NCI-H2081 (cell line): ENCODE measurements around the gene ZNF133.
"Not testable (repeated sequence)": the region's sequence is repeated elsewhere in the genome, so short reads cannot be mapped to it uniquely, and the experiment has no call there.

Experiments used
- DNase-seq, 2 experiments: peaks; one replicate each; lab custom pipeline; 2025; lab: John Stamatoyannopoulos, UW

Gene ZNF133

DNA sequence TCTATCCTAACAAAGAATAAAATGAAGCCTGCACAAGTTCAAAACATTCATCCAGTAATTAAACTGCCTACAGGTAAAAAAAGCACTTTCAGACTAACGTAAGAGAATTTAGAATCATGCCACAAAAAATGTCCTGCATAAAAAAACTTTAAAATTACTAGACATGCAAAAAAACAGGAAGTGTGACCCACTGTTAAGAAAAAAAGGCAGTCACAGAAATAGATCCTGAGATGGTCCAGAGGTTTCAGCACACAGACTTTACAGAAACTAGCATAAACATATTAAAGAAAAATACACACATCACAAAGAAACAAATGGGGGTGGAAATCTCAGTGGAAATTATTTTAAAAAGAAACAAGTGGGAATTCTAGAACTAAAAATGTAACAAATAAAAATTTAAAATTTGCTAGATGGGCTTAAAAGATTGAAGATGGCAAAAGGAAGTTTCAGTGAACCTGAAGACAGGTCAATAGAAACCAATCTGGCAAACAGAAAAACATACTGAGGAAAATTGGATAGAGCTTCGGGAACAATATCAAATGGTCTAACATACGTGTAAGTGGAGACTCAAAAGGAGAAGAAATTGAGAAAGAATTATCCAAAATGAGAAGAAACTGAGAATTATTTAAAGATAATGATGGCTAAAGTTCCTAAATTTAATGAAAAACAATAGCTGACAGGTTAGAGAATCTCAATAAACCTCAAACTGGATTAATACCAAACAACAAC is 3.4 kb upstream of the ZNF133 start:
- DNase-seq = no peak

DNA sequence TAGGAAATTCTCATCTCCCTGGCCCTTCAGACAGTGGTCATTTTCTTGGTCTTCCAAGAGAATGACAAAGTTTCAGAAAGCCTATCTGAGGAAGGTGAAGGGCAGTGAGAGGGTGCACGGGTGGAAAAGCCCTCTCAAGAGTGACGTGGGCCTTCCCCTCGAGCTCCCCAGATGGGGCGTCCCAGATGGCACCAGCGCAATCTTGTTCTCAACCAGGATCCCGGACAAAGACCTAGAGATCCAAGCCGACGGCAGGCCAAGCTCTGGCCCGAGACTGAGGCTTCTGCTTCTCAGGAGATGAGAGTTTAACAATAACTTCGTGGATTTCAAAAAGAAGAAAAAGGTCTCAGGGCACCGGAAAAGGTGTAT is 797 bp upstream of the ZNF133 start:
- DNase-seq = no peak

DNA sequence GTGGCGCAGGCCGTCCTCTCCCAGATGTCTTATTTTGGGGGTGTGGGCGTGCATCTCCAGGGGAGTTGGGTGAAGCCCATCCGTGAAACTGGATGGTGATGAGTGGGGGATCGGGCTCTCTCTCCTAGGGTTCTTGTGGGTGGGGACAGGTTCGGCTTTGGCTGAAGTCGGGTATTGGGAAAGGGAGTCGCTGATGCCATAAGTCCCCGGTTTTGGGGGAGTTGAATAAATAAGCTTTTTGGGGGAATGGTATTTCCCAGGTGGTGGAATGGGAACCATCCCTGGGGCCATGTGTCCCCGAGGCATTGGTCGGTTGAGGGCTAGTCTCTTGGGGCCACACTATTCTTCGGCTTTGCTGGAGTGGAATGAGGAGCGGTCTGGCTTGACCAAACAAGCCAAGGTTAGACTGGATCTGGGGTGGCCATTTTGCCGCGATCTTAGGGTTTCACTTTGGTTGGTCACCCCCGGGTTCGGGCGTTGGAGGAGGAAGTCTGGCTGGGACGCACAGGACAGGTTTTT is 481 bp downstream of the ZNF133 start:
- DNase-seq = no peak

DNA sequence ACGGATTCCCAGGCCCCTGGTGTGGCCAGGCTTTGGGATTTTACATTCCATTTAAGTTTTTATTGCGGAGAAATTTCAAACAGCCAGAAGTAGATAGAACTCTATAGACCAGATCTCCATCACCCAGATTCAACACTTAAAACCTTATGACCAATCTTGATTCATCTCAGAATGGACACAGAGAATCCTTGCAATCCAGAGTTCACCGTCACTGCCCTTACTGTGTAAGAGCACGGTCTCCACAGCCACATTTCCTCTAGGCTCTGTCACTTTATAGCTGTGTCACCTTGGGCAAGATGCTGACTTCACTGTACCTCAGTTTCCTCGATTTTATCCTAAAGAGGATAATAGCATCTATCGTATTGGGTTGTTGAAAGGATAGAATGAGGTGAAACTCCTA is 979 bp downstream of the ZNF133 start:
- DNase-seq = no peak

DNA sequence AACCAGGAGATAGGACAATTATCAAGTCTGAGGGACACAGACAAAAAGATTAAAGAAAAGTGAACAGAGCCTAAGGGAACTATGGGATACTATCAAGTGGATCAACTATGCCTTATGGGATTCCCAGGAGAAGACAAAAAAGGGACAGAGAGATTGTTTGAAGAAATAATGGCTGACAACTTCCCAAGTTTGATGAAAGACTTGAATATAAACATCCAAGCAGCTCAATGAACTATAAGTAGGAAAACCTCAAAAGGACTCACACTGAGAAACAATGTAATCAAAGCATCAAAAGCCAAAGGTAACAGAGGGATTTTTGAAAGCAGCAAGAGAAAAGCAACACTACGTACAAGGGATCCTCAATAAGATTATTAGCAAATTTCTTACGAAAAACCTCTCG is 11.0 kb downstream of the ZNF133 start:
- DNase-seq = no peak

DNA sequence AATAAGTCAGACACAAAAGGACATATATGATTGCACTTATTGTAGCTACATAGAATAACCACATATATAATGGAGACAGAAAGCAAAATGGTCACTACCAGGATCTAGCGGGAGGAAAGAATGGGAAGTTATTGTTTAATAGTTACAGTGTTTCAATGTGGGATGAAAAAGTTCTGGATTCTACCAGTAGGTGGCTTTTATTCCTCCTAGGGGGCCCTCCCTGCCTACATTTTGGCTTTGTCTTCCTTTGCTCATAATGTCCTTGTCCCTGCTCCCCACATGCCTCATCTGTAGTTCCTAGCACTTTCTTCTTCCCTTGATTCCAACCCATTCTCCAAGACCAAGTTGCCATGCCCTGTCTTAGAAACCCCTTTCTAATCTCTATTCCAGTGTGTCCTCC is 16.3 kb downstream of the ZNF133 start:
- DNase-seq = no peak

DNA sequence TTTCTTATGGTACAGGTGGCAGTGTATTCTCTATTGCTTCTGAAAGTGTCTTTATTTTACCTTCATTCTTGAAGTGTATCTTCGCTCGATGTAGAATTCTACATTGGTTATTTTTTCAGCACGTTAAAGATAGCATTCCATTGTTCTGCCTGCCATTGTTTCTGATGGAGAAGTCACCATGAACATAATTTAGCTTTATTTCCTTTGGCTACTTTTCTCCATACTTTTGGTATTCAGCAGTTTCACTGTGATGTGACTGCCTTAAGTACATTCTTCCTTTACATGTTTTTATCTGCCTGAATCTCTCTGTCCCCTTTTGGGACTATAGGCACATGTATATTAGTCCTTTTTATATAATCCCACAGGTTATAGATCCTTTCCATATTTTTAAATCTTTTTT is 19.0 kb downstream of the ZNF133 start:
- no peak for DNase-seq

DNA sequence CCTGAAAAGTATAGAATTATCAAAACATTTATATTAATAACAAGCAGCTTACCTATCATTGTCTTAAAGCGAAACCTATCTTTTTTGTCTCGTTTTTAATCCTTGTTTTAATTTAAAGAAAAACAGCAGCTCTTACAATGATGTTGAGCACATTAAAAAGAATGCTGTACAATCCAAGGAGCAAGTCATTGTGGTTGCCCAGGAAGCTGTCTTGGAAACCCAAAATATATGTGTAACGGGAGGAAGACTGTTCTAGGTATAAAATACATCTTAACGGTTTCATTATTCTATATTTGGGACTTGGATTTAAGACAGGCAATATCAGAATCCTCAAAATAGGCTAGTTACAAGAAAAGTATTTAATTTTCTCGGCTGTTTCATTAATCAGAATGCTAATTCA is 21.7 kb downstream of the ZNF133 start:
- no peak for DNase-seq

DNA sequence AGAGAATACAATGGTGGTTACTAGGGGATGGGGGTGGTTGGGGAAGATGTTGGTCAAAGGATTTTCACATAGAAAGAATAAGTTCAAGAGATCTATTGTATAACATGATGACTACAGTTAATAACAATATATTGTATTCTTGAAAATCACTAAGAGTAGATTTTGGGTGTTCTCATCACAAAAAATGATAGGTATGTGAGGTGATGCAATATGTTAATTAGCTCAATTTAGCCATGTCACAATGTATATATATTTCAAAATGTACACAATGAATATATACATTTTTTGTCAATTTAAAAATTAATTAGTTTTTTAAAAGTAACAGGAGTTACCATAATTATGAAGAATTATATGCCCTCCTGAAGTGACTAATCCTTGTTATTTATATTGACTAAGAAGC is 22.3 kb downstream of the ZNF133 start:
- no peak for DNase-seq

DNA sequence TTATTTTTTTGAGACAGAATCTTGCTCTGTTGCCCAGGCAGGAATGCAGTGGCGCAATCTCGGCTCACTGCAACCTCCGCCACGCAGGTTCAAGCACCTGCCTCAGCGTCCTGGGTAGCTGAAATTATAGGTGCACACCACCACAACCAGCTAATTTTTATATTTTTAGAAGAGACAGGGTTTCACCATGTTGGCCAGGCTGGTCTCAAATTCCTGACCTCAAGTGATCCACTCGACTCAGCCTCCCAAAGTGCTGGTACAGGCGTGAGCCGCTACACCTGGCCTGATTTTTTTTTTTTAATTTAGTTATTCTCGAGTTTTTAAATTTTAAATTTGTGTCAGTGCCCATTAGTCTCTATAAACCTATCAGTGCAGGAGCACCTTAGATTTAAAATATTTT is 24.4 kb downstream of the ZNF133 start:
- no peak for DNase-seq

DNA sequence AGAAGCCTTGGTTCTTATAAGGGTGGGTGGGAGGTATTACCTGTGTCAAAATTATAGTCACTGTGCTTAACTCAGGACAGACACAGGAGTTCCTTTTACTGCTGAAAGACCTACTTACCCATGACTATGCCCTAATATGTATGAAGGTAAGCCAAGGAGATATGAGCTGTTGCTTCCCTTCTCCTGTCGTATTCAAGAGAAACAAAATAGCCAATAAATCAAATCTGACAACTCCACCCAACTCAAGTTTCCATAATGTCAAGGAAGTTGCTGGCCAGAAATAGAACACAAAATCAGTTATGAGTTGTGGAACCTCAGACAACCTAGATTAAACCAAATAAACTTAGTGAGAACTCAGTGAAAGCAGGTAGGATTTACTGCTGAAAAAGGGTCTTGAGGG is 25.1 kb downstream of the ZNF133 start:
- no peak for DNase-seq

DNA sequence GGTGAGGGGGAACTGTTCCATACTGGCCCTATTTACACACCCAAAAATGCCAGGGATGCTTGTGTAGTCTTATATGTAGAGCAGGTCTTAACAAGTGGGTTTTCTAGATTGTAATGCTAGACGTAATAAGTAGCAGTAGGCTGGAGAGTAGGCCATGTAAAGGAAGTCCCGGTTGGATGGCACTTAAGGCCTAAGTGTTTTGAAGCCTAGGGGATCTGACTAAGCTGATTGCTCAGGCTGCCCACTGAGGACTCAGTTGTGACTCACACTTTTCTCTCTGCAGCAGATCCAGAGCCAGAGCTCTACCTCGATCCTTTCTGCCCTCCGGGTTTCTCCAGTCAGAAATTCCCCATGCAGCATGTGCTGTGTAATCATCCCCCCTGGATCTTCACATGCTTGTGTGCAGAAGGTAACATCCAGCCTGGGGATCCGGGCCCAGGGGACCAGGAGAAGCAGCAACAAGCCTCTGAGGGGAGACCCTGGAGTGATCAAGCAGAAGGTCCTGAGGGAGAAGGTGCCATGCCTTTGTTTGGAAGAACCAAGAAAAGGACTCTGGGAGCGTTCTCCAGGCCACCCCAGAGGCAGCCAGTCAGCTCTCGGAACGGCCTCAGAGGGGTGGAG is 26.6 kb downstream of the ZNF133 start:
- DNase-seq = no peak

DNA sequence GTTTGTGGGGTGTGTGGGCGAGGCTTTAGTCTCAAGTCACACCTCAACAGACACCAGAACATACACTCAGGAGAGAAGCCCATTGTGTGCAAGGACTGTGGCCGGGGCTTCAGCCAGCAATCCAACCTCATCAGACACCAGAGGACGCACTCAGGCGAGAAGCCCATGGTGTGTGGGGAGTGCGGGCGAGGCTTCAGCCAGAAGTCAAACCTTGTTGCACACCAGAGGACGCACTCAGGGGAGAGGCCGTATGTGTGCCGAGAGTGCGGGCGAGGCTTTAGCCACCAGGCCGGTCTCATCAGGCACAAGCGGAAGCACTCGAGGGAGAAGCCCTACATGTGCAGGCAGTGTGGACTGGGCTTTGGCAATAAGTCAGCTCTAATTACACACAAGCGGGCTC is 27.8 kb downstream of the ZNF133 start:
- DNase-seq = no peak

DNA sequence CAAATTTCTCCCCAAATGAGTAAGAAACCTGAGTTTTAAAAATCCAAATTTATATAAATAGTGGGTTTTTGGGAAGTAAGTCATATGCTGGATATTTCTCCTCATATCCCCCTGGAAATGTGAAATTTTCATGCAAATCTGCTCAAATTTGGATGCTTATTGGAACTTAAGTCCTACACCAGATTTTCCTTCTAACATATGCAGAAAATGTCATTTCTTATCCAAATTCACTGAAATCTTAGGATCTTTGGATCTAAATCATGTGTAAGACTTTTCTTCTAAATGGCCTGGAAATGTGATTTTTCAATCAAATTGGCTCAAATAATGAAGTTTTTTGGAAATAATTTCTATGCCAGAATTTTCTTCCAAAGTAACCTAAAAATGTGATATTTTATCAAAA is 33.0 kb downstream of the ZNF133 start:
- DNase-seq = no peak

DNA sequence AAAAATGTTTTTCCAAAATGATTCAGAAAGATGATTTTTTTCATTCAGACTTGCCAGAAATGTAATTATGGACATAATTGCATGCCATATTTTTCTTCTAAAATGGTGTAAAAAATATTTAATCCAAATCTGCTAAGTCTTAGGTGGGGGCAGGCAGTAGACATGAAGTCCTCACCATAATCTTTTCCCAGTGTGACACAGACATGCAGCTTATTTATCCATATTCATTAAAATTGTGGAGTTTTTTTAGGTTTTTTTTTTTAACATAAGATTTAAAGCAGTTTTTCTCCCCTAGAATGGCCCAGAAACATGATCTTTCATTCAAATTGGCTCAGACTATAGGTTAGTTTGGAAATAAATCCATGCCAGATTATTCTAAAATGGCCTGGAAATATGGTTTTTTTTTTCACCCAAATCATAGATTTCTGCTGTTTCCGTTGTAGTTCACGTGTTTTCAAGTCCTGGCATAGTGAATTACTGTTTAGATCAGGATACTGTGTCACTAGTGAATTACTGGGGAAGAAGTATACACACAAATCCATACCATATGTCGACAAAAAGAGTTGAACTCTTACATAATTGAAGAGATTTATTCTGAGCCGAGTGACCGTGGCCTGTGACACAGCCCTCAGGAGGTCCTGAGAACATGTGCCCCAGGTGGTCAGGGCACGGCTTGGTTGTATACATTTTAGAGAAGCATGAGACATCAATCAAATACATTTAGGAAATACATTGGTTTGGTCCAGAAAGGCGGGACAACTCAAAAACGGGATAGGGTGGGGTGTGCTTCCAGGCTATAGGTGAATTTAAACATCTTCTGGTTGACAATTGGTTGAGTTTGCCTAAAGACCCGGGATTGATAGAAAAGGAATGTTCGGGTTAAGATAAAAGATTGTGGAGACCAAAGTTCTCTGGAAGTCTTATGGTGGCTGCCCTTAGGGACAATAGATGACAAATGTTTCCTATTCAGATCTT is 33.9 kb downstream of the ZNF133 start:
- no peak for DNase-seq

DNA sequence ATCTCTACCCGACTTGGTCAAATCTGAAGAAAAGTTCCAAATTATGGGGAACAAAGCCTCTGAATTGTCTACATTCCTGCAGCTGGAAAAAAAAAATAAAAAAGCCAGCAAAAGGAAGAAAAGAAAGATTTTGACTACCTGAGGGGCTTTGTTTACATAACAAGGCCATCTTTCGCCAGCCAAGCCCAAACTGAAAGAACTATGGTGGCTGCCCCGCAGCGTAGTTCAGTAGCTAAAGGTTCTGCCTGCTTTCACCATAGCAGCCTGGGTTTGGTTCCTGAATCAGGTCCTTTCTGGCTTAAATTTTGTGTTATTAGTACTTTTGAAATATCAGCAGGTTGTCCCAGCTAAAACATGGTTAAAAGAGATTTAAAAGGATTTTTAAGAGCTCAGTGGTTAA is 35.4 kb downstream of the ZNF133 start:
- no peak for DNase-seq

DNA sequence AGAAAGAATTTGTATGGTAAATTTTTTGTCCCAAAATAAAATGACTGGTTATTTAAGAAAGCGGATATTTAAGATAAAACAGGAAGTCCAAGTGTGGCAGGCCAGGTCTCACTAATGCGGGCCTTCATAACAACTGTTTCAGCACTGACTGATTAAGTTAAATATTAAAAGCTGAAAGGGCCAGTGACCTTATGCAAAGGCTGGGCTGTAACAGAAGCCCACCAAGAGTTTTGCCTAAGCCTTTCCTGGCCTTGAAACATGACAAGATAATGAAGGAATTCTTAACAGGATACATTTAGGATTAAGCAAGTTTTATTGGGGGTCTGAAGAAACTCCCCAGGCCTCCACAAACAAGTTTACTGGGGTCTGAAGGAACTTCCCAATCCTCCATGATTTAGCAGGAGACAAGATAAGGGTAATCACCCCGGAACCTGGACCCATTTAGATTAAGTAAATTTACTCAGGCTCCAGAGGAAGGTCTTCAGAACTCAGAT is 36.3 kb downstream of the ZNF133 start:
- DNase-seq = no peak

DNA sequence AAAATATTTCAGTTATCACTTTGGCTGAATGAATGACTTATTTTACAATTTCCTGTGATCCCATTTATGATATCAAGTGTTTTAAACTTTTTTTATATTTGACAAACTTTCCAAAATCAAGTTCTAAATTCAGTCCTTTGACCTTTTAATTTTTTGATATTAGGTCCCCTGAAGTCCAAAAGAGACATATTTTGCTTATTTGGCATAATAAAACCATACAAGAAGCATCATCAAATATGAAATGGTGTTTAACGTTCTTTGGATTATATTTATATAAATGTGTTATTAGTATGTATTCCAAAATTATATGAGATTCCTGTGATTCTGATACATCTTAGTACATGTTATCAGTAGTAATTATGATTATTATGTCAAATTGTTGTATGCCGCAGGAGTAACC is 38.7 kb downstream of the ZNF133 start:
- no peak for DNase-seq

DNA sequence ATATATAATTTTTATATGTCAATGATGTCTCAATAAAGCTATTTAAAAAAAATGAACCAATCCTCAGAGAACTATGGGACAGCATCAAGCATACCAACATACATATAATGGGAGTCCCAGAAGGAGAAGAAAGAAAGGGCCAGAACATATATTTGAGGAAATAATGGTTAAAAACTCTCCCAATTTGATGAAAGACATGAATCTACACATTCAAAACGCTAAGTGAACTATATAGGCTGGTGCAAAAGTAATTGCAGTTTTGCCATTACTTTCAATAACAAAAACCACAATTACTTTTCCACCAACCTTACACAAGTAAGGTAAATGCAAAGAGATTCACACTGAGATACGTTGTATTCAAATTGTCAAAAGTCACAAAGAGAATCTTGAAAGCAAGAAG is 43.4 kb downstream of the ZNF133 start:
- no peak for DNase-seq

DNA sequence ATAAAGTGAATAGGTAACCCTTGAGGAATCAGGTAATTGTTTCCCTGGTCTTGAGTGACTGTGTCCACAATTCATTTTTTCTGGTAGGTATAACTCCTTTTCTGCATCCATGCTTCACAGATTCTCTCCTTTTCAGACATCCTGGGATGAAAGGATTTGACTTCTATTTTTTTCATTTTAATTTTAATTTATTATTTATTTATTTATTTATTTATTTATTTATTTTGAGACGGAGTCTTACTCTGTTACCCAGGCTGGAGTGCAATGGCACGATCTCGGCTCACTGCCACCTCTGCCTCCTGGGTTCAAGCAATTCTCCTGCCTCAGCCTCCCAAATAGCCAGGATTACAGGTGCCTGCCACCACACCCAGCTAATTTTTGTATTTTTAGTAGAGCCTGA is 61.4 kb downstream of the ZNF133 start:
- DNase-seq = not testable (repeated sequence)

DNA sequence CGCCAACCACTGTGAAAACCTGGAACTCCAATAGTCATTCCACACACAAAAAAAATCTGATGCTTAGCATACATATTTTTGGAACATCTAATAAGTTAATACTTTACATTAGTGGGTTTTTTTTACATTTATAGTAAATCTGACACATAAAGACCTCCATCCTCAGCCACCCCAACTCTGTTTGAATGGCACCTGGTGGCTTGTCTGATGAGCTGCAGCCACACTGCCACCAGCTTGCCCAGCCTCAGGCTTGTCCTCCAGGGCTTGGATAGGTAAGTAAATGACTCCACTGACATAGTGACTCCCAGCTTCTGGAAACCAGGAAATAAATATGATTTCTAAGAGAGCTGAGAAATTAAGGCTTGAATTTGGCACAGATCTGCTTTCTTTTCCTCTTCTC is 71.5 kb downstream of the ZNF133 start:
- no peak for DNase-seq

DNA sequence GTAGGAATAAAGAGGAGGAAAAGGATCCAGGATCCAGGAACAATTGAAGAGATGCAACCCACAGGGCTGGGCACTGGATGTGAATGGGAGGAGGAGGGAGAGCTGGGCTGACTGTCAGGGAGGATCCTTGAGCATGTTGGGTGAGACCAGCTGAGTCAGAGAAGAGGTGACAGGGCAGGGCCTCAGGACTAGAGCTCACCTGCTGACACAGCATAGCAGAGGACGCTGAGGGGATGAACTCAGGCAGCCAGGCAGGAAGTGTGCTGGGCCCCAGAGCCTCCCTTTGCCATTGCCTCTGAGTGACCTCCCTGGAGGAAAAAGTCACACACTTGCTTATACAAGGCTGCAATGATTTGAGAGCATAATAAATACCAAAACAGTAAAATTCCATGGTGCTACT is 72.3 kb downstream of the ZNF133 start:
- DNase-seq = no peak

DNA sequence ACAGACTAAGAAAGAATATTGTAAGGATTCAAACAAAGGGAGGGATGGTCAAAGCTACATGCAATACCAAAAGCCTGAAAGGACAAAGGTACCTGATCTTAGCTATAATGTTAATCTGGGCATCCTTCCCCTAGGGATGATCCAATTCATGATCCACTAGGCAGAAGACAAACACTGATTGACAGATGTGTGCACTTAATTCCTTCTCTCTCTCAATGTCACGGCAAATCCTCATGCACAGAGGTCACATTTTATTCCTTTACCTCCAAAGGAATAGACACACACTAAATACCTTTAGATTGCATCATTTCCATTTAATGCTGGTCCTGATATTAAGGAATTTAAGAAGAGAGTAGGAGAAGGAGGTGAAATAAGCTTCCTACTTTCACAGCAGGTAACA is 73.4 kb downstream of the ZNF133 start:
- no peak for DNase-seq
